Gastroesophageal sphincter (tissue), 4 donors: ENCODE measurements around the gene MAPK4. TPM values are rescaled to one million over a fixed set of nuclear protein-coding genes. Genes with fewer than 3 reads are reported as not detected.

ENCODE experiments used
- ATAC-seq: fragments of 150-250 bp; one replicate; pipeline ENCODE4 v1.9.1; 2016; ENCODE audit warnings: mild to moderate bottlenecking, moderate library complexity
- H3K27ac ChIP-seq, 4 donors: fragments of 200-600 bp; sonication (generic) in 3 of 4; 1 replicate in 3 of 4; 2 replicates in 1 of 4; pipeline ENCODE4 v1.5.1; 2016 to 2019
- H3K27me3 ChIP-seq: fragments of 200-600 bp; sonication (generic); one replicate; pipeline ENCODE4 v1.5.1; 2019
- H3K36me3 ChIP-seq, 2 donors: fragments of 200-600 bp; sonication (generic); one replicate each; pipeline ENCODE4 v1.5.1; 2019; ENCODE audit warnings: control low read depth in 1 of 2
- H3K4me1 ChIP-seq, 3 donors: fragments of 200-600 bp; sonication (generic); 1 replicate in 2 of 3; 2 replicates in 1 of 3; pipeline ENCODE4 v1.5.1; 2016 to 2019; ENCODE audit warnings: control low read depth in 2 of 3
- H3K4me3 ChIP-seq, 2 donors: fragments of 200-600 bp; sonication (generic); one replicate each; pipeline ENCODE4 v1.5.1; 2019; ENCODE audit warnings: mild to moderate bottlenecking in 1 of 2, moderate library complexity in 1 of 2
- H3K9me3 ChIP-seq, 3 donors: fragments of 200-600 bp; sonication (generic); one replicate each; pipeline ENCODE4 v1.5.1; 2017 to 2019; ENCODE audit warnings: control low read depth in 2 of 3
- EP300 ChIP-seq: sonication (generic); formaldehyde crosslinking; IDR thresholded peaks from one replicate; pipeline ENCODE4 v1.6.1; 2017; ENCODE audit warnings: antibody characterized with exemption, mild to moderate bottlenecking
- POLR2A ChIP-seq, 2 donors: fragments of 450-650 bp; IDR thresholded peaks; one replicate each; pipeline ENCODE4 v1.6.1; 2017; ENCODE audit warnings: antibody characterized with exemption in 2 of 2, mild to moderate bottlenecking in 2 of 2, moderate library complexity in 1 of 2
- POLR2AphosphoS5 ChIP-seq: sonication (generic); formaldehyde crosslinking; IDR thresholded peaks from one replicate; pipeline ENCODE4 v1.6.1; 2017; ENCODE audit warnings: antibody characterized with exemption
- WGBS, 2 donors: methylation state at CpG; one replicate each; pipeline ENCODE4 v1.1.5; 2018; ENCODE audit warnings: low coverage in 1 of 2; 5-methylcytosine and 5-hydroxymethylcytosine counted together
- total RNA-seq, 4 donors: library from RNA; depleted of rRNA; stranded (reverse); fragments of >200 nt; gene quantifications; one replicate each; pipeline ENCODE4 v1.1.0, GENCODE V29; 2016
- TF ChIP-seq, protein P1 (sequence below), 4 experiments: fragments of 200-600 bp in 2 of 4; fragments of 450-650 bp in 2 of 4; sonication (generic) in 1 of 4; IDR thresholded peaks; one replicate each; pipeline ENCODE4 v1.5.1; 2017 to 2019; ENCODE audit warnings: antibody characterized with exemption in 4 of 4, mild to moderate bottlenecking in 2 of 4, moderate library complexity in 2 of 4

MAPK4 gene
- total RNA-seq, 4 donors from 2014 or later, result 9.3 to 13.7 (median 10.6) TPM

DNA sequence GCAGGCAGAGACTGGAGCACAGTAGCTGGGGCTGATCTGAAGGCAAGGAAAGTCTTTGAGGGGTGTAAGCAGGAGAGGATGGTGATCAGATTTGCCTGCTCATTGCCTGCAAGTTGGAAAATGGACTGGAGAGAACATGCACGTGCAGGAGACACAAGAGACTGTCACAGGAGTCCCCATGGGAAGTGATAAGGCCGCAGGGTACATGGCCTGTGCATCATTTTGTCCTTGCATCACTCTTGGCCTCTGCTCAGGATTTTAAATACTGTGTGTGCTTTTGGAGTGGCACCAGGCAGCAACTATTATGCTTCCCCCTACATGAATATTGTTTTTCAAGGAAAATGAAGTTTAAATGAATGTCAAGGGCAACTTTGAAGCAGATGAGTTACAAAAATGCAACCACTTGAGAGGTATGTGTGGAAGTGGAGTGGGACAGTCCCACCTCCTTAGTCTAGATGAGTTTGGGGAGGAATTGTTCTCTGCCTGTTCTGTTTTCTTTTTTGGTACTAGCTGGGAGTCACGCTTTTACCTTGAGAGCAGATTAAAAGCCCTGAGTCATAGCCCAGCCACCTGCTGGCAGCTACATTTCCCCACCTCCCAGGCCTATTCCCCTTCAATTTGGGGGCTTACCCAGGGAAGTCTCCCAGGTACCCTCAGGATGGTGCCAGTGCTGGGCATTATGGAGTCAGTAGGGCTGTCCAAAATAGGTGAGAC is 19.3 kb downstream of the MAPK4 start:
- no peak for ATAC-seq
- Histone ChIP-seq H3K4me3 (no peak overlapping the region), H3K27me3 (no peaks in the 10 kb centered on the region), H3K27ac (no peak overlapping the region), H3K4me1 (no peaks in the 10 kb centered on the region), H3K36me3 (no peaks in the 10 kb centered on the region), H3K9me3 (no peaks in the 10 kb centered on the region)
- TF ChIP-seq EP300, result no peak
- TF ChIP-seq, protein P1, sequence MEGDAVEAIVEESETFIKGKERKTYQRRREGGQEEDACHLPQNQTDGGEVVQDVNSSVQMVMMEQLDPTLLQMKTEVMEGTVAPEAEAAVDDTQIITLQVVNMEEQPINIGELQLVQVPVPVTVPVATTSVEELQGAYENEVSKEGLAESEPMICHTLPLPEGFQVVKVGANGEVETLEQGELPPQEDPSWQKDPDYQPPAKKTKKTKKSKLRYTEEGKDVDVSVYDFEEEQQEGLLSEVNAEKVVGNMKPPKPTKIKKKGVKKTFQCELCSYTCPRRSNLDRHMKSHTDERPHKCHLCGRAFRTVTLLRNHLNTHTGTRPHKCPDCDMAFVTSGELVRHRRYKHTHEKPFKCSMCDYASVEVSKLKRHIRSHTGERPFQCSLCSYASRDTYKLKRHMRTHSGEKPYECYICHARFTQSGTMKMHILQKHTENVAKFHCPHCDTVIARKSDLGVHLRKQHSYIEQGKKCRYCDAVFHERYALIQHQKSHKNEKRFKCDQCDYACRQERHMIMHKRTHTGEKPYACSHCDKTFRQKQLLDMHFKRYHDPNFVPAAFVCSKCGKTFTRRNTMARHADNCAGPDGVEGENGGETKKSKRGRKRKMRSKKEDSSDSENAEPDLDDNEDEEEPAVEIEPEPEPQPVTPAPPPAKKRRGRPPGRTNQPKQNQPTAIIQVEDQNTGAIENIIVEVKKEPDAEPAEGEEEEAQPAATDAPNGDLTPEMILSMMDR (IDR thresholded peaks at IDR 0.05), result no peak
- TF ChIP-seq POLR2A (IDR thresholded peaks at IDR 0.05), result no peak
- TF ChIP-seq POLR2AphosphoS5, result no peak
- WGBS, 2 donors, result 71 to 80% methylated on average over 2 of the region's 3 CpGs

DNA sequence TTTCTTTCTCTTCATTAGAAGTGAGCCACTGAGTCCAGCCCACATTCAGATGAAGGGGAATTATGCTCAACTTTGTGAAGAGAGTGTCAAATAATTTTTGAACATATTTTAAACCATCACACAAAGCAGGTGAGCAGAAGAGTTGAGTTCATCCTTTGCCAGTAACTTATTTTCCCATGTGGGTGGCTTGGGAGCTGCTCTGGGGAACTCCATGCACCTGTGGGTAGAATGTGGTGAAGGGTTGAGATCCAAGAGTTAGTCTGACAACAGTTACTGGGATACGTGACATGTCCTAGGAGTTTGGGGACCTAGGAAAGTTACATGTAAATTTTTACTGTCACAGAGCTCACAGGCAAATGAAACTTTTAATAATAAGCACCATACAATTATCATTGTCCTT is 21.6 kb downstream of the MAPK4 start:
- TF ChIP-seq POLR2AphosphoS5 (no peak), EP300 (no peak), POLR2A (IDR thresholded peaks at IDR 0.05) (no peak)
- TF ChIP-seq, protein P1 (IDR thresholded peaks at IDR 0.05), result no peak
- ATAC-seq, result no peak
- H3K36me3 ChIP-seq, result no peaks in the 10 kb centered on the region
- H3K27ac ChIP-seq, result no peak overlapping the region
- no peaks in the 10 kb centered on the region for H3K9me3 ChIP-seq
- H3K4me3 ChIP-seq, result no peak overlapping the region
- WGBS, 2 donors, result 83 to 100% methylated on average over 1 of the region's 1 CpG
- no peaks in the 10 kb centered on the region for H3K27me3 ChIP-seq
- no peaks in the 10 kb centered on the region for H3K4me1 ChIP-seq

DNA sequence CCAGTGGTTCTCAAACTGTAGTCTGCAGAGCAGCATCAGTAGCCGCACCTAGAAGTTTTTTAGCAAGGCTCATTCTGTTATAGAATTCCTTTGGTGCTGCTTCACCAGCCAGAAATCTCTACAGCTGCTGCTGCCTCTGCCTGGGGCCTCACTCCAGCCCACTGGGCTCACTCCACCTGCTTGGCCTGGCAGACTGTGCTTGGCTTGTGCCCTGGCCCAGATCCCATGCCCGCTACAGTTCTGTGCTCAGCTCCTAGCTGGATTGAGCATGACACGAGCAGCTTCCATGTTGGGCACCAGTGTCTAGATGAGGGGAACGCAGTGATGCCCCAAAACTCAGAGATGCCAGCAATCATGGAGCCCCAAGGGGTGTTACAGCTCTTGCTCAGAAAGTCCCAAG is 22.6 kb downstream of the MAPK4 start:
- Histone ChIP-seq H3K27ac (no peak overlapping the region), H3K4me1 (no peaks in the 10 kb centered on the region), H3K36me3 (no peaks in the 10 kb centered on the region), H3K9me3 (no peaks in the 10 kb centered on the region), H3K4me3 (no peak overlapping the region), H3K27me3 (no peaks in the 10 kb centered on the region)
- 93% methylated on average over 3 of the region's 4 CpGs; no CpG with 5 or more reads in 1 of the 2 donors for WGBS, 2 donors
- TF ChIP-seq EP300, result no peak
- ATAC-seq, result no peak

DNA sequence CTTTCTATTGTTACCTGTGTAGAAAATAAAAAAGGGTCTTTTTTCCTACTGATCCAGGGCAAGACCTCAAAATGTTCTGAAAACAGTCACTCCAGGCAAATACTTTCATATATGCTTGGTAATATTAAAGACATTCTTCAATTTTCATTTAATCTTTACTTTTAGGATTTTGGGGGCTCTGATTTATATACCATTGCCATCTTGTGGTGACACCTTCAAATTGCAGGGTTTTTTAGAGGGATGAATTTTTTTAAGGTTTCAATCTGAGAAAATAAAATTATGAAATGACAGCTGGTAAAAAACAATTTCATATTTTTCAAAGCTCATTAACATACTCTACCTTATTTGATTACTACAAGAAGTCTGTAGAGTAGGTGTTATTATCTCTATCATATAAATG is 26.8 kb downstream of the MAPK4 start:
- TF ChIP-seq POLR2A (IDR thresholded peaks at IDR 0.05), result no peak
- TF ChIP-seq, protein P1 (IDR thresholded peaks at IDR 0.05), result peak in 1 of 4 experiments; percentile 5
- Histone ChIP-seq H3K4me1 (no peaks in the 10 kb centered on the region), H3K27me3 (no peaks in the 10 kb centered on the region), H3K9me3 (peaks cover 0 to 4% (median 0%) of the 10 kb centered on the region in 3 donors), H3K36me3 (no peaks in the 10 kb centered on the region), H3K27ac (no peak overlapping the region), H3K4me3 (no peak overlapping the region)
- ATAC-seq, result no peak

DNA sequence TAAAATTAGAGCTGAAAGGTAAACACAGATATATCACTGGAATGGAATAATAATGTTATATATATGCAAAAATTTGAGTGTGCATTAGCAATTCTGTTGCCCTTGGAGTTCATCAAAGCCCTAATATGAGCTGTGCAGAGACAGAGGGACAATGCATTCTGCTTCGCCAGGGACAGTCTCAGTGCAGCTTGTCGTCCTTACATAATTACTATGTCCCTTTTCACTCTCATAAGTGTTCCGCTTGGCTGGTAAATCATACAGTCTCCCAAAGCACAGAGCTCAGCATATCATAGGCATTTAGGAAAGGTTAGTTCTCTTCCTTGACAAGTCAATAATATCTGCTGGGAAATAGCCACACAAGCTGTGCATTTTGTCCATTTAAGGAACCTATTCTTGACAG is 30.7 kb downstream of the MAPK4 start:
- ATAC-seq, result no peak
- 81 to 85% methylated on average over 3 of the region's 3 CpGs for WGBS, 2 donors
- H3K4me3 ChIP-seq, result no peak overlapping the region

More for the DNA sequence above, 30.7 kb downstream of the MAPK4 start:
- peaks cover 0 to 2% (median 0%) of the 10 kb centered on the region in 3 donors for H3K4me1 ChIP-seq
- H3K36me3 ChIP-seq, result no peaks in the 10 kb centered on the region
- H3K9me3 ChIP-seq, result peaks cover 0 to 4% (median 0%) of the 10 kb centered on the region in 3 donors
- no peak overlapping the region for H3K27ac ChIP-seq
- no peaks in the 10 kb centered on the region for H3K27me3 ChIP-seq
- TF ChIP-seq POLR2AphosphoS5 (no peak), POLR2A (IDR thresholded peaks at IDR 0.05) (no peak), EP300 (no peak)
- TF ChIP-seq, protein P1 (IDR thresholded peaks at IDR 0.05), result no peak
